HG03575 (cell line): Measurements from ENCODE around the gene GREM1.

Experiments
- ATAC-seq: cut with Tn5 transposase; IDR thresholded peaks from one replicate; pipeline ENCODE4 v1.9.1; 2021; ENCODE audit not compliant: unreplicated experiment, insufficient number of reproducible peaks, low FRiP score; ENCODE audit errors: extremely low read depth

The GREM1 gene

DNA sequence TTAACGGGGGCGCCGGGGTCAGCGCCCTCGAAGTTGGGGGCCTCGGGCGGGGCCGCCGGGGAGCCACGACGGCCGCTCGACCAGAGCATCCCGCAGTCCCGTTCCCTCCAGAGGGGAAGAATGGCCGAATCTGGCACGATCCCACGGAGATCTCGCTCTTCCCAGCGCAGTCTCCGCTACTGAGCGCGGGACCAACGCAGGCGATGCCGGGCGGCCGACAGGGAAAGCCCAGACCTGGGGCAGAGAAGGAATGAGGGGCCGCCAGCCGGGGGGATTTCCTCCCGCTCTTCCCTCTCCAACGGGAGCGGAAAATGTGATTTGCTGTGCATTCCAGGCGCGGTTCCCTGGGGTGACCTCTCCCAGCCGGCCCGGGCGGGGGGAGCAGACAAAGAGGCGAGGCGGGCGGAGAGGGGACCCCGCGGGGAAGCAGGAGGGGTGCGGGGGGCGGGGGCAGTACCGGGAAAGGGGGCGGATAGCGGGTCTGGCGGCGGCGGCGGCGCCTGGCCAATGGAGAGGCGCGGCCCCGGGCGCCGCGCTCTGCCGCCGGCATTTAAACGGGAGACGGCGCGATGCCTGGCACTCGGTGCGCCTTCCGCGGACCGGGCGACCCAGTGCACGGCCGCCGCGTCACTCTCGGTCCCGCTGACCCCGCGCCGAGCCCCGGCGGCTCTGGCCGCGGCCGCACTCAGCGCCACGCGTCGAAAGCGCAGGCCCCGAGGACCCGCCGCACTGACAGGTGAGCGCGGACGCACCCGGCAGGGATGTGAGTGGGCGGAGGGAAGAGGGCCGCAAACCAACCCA lies at the start of gene GREM1:
TSS of gene GREM1 (plus strand) at position 579 of the 801 bp plus-strand sequence. CDS start 12,687 bp downstream, outside the sequence.
- ATAC-seq = no peak

DNA sequence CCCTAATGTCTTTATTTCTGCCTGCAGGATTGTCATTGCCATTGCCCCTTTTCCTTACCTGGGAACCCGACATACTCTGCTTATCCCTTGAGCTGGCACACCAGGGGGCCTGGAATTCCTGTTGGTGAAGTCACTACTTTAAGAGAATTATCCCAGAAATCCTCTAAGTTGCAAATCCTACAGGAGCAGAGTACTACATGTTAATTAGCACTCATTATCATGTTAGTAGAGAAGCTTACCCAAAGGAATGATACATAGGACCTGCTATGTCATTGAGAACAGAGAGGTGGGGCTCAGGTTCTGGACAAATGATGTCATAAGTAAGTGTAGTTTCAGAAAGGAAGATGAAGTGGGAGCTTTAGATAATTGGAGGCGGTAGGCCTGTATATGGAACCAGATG lies 48.9 kb upstream of the GREM1 start:
- ATAC-seq = no peak

DNA sequence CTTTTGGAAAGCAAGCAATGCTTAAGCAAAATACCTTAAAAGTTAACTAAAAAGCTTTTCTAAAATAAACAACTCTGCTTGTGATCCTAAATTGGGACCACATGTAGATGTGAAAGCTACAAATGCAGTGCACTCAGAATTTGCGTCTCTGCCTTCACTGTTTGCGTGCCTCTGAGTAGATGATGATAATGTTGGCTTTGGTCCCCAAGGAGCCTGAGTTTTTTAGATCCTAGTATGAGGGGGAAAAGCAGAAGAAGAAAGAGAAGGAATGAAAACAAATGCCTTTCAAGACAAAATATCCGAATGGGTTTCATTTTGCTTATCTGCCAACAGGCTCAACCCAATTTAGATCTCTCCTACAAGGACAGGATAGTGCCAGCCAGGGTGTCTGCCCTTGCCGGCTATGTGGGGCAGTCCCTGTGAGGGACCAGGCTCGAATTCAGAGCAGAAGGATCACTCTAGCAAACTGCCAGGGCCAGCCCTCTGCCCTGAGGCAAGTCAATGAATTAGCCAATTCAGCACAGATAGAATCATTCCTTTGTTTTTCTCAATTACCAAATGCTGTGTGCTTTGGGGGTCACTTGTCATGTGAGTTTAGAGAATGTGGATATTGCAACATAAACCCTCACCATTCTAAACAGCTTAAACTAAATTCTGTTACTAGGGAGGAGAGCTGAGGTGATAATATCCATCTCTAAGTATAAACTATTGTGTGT lies 47.8 kb upstream of the GREM1 start:
- ATAC-seq = no peak

DNA sequence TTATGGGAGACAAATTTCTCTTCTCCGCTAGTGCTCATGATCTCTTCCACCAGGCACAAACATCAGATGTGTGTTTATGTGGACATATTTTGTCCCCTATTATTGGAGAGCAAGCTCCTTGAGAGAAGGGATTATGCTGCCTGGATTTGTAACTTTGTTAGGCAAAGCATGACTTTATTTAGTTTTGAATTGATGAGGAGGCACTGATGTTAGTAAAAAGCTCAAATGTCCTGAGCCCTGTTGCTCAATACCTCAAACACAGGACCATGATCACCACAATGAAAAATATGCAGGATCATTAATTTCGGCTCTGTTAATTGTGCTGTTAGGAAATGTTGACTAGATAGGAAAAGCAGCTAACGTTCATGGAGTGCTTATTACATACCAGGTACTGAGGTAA lies 47.2 kb upstream of the GREM1 start:
- ATAC-seq = no peak

- no peak for ATAC-seq
These were observed 46.2 kb upstream of the GREM1 start for GRCh38 chr15:32671339-32672325.

- no peak for ATAC-seq
These were observed 43.1 kb upstream of the GREM1 start for GRCh38 chr15:32674681-32675080.

- no peak for ATAC-seq
These were observed 42.3 kb upstream of the GREM1 start for GRCh38 chr15:32675466-32675865.

DNA sequence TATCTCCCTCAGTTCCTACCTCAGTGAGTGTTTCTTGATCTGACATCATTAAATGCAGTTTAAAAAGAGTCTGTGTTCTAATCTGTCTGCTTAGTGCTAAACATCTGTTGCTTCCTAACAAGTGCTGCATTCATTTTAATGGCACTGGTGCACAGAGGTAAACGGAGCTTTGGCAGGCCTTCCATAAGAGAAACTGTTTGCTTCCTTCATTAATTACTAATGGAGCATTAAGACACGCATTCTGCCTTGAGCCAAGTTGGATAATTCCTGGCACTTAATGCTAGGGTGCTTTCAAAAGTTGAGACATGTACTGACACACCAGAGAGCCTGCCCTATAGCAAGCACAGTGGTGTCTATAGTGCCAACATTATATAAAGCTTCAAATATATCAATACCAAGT lies 41.6 kb upstream of the GREM1 start:
- ATAC-seq = no peak

- ATAC-seq = no peak
These were observed 40.5 kb upstream of the GREM1 start for GRCh38 chr15:32677238-32677750.

- no peak for ATAC-seq
These were observed 38.5 kb upstream of the GREM1 start for GRCh38 chr15:32679298-32679690.

DNA sequence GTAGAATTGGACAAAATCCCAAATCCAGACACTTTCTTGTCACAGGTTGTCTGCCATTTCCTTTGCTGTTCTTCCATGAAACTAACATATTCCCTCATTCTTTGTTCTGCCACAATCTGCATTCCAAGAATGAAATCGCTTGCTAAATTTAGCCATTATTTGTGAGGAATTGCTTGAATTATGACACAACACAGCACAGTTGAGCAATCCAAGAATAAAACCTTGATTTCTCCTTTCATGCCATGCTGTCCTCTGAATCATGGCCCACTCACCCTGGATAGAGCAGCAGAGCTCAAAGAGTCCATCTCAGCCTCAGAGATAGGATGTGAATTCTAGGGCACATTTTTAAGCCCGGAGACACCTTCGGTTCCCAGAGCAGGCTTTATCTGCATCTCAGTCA lies 35.2 kb upstream of the GREM1 start:
- no peak for ATAC-seq

DNA sequence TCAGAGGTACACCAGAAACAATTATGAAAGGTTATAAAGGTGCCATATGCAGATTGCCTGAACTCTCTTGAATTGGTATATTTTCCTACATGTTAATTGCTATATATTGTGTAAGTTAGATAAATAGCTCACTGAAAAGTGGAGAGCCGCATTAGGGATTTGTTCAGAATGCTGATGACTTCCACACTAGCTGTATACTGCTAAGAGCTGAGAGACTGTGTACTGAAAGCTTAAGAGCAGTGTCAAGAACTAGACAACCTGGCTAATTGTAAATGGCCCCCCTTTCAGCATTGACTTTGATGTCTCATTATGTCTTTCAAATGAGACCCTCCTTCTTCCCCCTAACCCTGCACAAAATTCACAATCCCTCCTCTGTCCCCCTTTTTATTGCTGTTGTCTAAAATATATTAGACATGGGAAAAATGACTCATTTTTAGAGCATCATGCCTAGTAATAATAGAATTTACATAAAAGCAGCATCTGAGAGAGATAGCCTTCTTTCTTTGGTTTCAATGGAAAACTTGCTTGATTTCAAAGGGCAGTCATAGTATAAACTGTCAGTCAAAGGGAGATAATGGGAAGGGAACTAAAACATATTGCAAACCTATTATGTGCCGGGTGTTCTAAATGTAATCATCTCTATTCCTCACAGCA lies 34.7 kb upstream of the GREM1 start:
- no peak for ATAC-seq

- ATAC-seq = no peak
These were observed 33.8 kb upstream of the GREM1 start for GRCh38 chr15:32683906-32684584.

DNA sequence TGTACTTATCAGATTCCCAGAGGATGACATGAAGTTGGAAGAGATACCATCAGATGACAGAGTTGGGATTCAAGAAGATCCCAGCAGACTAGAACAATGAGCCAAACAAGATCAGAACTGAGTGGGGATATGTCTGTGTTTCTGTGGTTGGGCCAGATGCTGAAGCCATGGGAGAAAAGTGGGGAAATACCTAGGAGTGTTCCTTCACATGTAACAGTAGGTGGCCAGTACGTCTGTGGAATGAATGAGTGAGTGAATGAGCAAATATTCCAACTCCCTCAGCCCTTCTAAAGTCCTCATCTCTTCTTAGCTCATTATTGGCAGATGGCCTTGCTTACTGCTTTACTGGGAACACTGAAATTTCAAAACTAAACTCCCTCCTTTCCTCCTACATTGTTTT lies 32.2 kb upstream of the GREM1 start:
- no peak for ATAC-seq

- no peak for ATAC-seq
These were observed 30.2 kb upstream of the GREM1 start for GRCh38 chr15:32687556-32687955.

GRCh38 chr15:32688151-32688639 lies 29.6 kb upstream of the GREM1 start:
- ATAC-seq = no peak

DNA sequence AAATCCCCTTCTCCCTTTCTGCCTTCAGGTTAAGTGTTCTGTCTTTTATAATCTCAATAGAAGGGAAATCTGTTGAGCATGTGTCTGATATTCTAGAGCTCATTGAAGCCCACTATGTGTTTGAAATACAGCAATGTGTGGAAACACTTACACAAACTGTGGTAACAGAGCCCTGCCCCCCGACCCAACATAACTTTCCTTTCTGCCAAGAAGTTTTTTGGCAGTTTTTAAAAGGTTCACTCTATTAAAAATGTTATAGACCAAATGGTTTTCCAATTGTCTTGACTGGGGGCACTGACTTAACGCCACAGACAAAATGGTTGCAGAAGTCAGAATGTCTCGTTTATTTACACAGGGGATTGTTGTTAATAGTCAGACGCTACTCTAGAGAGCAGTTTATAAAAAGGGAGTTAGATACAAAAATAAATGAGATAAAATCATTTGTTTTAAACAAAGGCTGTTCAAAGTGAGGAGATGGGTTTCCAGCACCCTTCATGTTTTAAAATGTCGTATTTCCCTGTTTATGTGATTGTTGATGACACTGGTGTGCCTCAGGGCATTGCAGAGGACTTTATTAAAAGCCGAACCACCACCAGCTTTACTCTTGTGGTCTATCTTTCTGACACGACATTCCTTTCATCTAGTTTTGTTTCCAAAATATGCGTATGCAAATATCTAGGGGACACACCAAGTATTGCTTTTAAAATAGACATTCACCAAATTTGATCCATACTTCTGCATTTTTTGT lies 26.7 kb upstream of the GREM1 start:
- ATAC-seq = no peak
